Measurements from ENCODE around the gene TMPRSS7. TPM values are rescaled to one million over a fixed set of nuclear protein-coding genes. Genes with fewer than 3 reads are reported as not detected.

Gene TMPRSS7
- total RNA-seq, 4 donors from 2014 or later = not detected

DNA sequence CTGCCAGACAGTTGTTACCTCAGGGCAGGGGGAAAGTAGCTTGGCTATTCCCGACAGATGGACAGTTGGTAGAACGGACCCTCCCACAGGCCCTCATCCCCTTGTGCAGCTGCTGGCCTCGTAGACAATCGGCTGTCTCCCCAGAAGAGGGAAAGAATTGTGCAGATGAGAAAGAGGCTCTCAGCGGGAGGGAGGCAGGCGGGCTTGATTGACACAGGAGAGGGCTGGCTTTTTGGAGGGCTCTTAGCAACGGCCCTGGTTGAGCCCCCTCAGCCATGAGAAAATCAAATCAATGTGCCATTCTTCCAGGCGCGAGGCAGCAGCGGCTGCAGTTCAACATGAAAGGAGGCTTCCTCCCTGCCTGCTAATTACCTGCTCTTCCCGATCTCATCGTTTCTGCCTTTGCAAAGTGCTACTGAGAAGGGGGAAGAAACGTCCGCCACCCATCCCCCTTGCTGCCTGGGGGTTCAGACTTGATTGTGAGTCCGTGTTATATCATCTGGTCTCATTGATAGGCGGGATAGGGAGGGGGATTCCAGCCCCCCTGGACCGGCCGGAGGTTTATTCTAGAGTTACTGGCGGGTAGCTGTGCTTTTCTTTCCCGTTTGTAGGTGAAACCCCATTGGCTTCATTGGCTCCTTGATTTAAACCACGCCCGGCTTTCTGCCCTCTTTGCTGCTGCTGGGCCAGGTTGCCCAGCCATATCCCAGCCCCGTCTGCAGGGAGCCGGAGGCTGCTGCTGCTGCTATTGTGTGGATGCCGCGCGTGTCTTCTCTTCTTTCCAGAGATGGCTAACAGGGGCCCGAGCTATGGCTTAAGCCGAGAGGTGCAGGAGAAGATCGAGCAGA, 35.7 kb upstream of the TMPRSS7 start, which contains the start of gene TAGLN3:
Gene TAGLN3, plus strand, starts transcription at position 287 of the 848 bp plus-strand sequence. Its CDS starts 501 bp downstream, at position 788.
- Histone ChIP-seq H3K9me3 (no peaks in the 10 kb centered on the region), H3K36me3 (no peaks in the 10 kb centered on the region), H3K27me3 (peaks cover 4 to 25% (median 19%) of the 10 kb centered on the region in 3 donors), H3K4me3 (peak within 1 kb of the TSS; percentile 32 to 49 (median 42)), H3K27ac (no peak within 1 kb of the TSS), H3K4me1 (peaks cover 5 to 6% of the 10 kb centered on the region in 2 donors)
- intact Hi-C loops (cut with DNase I; ENCODE audit: low total_unique reads) = no loop called here
- TF ChIP-seq, protein P1, sequence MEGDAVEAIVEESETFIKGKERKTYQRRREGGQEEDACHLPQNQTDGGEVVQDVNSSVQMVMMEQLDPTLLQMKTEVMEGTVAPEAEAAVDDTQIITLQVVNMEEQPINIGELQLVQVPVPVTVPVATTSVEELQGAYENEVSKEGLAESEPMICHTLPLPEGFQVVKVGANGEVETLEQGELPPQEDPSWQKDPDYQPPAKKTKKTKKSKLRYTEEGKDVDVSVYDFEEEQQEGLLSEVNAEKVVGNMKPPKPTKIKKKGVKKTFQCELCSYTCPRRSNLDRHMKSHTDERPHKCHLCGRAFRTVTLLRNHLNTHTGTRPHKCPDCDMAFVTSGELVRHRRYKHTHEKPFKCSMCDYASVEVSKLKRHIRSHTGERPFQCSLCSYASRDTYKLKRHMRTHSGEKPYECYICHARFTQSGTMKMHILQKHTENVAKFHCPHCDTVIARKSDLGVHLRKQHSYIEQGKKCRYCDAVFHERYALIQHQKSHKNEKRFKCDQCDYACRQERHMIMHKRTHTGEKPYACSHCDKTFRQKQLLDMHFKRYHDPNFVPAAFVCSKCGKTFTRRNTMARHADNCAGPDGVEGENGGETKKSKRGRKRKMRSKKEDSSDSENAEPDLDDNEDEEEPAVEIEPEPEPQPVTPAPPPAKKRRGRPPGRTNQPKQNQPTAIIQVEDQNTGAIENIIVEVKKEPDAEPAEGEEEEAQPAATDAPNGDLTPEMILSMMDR (IDR thresholded peaks at IDR 0.05 in 4 of 5, conservative IDR thresholded peaks at IDR 0.05 in 1 of 5) = no peak
- ATAC-seq (no peak), DNase-seq (no peak)
- in situ Hi-C loops (cut with MboI; ENCODE audit: low sequenced_read_pairs in 4 of 4) = no loop called here

DNA sequence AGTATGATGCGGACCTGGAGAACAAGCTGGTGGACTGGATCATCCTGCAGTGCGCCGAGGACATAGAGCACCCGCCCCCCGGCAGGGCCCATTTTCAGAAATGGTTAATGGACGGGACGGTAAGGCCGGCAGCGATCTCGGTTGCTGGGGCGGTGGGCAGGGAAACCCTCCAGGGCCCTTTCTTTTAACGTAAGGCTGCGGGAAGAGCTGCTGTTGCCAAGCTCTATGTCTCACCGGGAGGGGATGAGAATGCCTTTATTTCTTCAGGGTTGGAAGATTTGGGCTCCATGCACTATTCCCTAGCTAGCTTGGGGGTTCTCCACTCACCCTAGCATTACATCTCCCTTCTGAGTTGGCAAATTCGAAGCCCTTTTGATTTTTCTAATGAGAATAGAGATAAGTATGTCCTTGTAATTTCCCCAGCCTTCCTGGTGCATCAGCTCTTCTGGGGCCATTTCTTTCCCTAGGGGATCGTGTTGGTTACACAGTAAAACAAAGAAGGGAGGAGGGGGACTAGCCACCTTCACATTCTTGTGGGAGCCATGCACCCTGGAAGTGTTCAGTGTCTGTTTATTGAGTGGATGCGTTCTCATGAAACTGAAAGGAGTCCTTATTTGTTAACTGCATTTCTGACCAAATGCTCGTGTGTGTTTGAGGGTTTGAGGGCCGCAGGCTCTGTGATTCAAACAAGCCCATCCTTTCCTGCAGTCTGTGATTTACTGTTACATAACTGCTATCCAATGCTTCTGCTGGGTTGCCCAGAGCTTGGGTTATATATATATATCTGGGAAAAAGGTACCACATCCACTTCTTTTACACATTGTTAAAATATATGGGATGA, 34.8 kb upstream of the TMPRSS7 start:
- H3K9me3 ChIP-seq = no peaks in the 10 kb centered on the region
- peak overlapping the region; percentile 32 to 49 (median 42) for H3K4me3 ChIP-seq
- no peak overlapping the region for H3K27ac ChIP-seq
- no peak for ATAC-seq
- intact Hi-C loops (cut with DNase I; ENCODE audit: low total_unique reads) = no loop called here
- DNase-seq = no peak
- H3K4me1 ChIP-seq = peaks cover 5 to 6% of the 10 kb centered on the region in 2 donors
- in situ Hi-C loops (cut with MboI; ENCODE audit: low sequenced_read_pairs in 4 of 4) = no loop called here
- no peaks in the 10 kb centered on the region for H3K36me3 ChIP-seq
- TF ChIP-seq POLR2A (IDR thresholded peaks at IDR 0.05) = no peak
- TF ChIP-seq, protein P1 (IDR thresholded peaks at IDR 0.05 in 4 of 5, conservative IDR thresholded peaks at IDR 0.05 in 1 of 5) = no peak
- H3K27me3 ChIP-seq = peaks cover 4 to 25% (median 19%) of the 10 kb centered on the region in 3 donors

DNA sequence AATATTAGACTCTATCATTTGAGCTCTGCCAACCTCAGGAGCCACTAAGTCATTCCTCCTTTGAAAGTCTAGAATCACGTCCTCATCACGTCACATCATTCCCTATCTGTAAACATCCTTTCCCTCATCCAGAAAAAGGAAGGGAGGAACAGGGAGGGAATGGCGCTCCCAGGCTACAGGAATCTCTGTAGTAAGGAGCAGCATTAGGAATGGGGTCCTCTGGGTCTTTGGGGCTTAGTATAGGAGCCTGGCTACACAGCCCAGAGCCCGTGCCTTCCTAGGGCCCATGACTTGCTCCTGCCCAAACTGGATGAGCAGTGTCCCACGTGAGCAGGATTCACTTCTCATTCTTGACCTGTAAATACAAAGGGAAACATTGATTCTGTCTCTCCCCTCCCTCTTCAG, 34.2 kb upstream of the TMPRSS7 start:
- in situ Hi-C loops (cut with MboI; ENCODE audit: low sequenced_read_pairs in 4 of 4) = no loop called here
- TF ChIP-seq, protein P1 (IDR thresholded peaks at IDR 0.05 in 4 of 5, conservative IDR thresholded peaks at IDR 0.05 in 1 of 5) = no peak
- TF ChIP-seq POLR2A (IDR thresholded peaks at IDR 0.05) = no peak
- Histone ChIP-seq H3K27ac (no peak overlapping the region), H3K4me1 (peaks cover 5 to 6% of the 10 kb centered on the region in 2 donors), H3K36me3 (no peaks in the 10 kb centered on the region), H3K27me3 (peaks cover 4 to 25% (median 19%) of the 10 kb centered on the region in 3 donors), H3K9me3 (no peaks in the 10 kb centered on the region), H3K4me3 (no peak overlapping the region)
- intact Hi-C loops (cut with DNase I; ENCODE audit: low total_unique reads) = no loop called here
- ATAC-seq = no peak
- DNase-seq = no peak

DNA sequence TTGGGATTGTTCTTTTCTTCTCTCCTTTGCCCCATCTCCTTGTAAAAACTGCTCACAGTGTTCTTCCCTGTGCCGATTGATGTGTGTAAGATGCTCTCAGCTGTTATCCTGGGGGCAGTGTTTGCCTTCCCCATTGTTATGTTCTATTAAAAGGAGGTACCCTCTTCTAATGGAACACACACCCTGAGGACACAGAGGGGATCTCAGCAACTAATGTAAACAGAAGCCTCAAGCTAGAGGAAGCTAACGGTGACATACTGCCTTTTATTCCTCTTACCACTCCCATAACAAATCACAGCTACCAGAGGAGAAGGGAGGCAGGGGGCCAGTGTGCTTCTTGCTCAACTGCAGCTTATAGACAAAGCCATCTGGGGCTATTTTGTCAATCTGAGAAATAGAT, 33.6 kb upstream of the TMPRSS7 start:
- peaks cover 5 to 6% of the 10 kb centered on the region in 2 donors for H3K4me1 ChIP-seq
- intact Hi-C loops (cut with DNase I; ENCODE audit: low total_unique reads) = no loop called here
- in situ Hi-C loops (cut with MboI; ENCODE audit: low sequenced_read_pairs in 4 of 4) = no loop called here
- H3K4me3 ChIP-seq = no peak overlapping the region
- no peak overlapping the region for H3K27ac ChIP-seq
- no peak for ATAC-seq
- no peak for DNase-seq
- H3K27me3 ChIP-seq = peaks cover 4 to 25% (median 19%) of the 10 kb centered on the region in 3 donors
- H3K36me3 ChIP-seq = no peaks in the 10 kb centered on the region
- no peaks in the 10 kb centered on the region for H3K9me3 ChIP-seq
- no peak for TF ChIP-seq POLR2A (IDR thresholded peaks at IDR 0.05)
- TF ChIP-seq, protein P1 (IDR thresholded peaks at IDR 0.05 in 4 of 5, conservative IDR thresholded peaks at IDR 0.05 in 1 of 5) = no peak

All from gastrocnemius medialis (tissue), 4 donors.